Left ventricle myocardium inferior (tissue), 1 donor: ENCODE data around the gene BRS3. TPM values are rescaled to one million over a fixed set of nuclear protein-coding genes. Genes with fewer than 3 reads are reported as not detected.

Experiments
- DNase-seq: peaks from one replicate; pipeline ENCODE4 v3.0.0-alpha.2; 2020
- H3K27ac ChIP-seq: fragments of 200-600 bp; replicated peaks from 2 replicates; pipeline ENCODE4 v1.8.0; 2021
- H3K27me3 ChIP-seq: fragments of 200-600 bp; 2 replicates; pipeline ENCODE4 v1.8.0; 2021; ENCODE audit warnings: low read depth
- H3K36me3 ChIP-seq: fragments of 200-600 bp; 2 replicates; pipeline ENCODE4 v1.8.0; 2021
- H3K4me1 ChIP-seq: fragments of 200-600 bp; 2 replicates; pipeline ENCODE4 v1.8.0; 2021
- H3K4me3 ChIP-seq: fragments of 200-600 bp; 2 replicates; pipeline ENCODE4 v1.8.0; 2021; ENCODE audit warnings: mild to moderate bottlenecking, moderate library complexity
- H3K9me3 ChIP-seq: fragments of 200-600 bp; replicated peaks from 2 replicates; pipeline ENCODE4 v1.8.0; 2021
- intact Hi-C: fragments of 100-400 bp; cut with micrococcal nuclease; formaldehyde crosslinking; loops from one replicate; pipeline ENCODE4 v1.11.0; 2022
- total RNA-seq: library from RNA; stranded (reverse); fragmentation: NEBNext Ultra II Directional; extraction: Animal tissue kit (Norgen Biotek cat#: 25700); gene quantifications from one replicate; pipeline ENCODE4 v1.2.1, GENCODE V29; 2021
- TF ChIP-seq, protein P1 (sequence below): fragments of 200-600 bp; IDR thresholded peaks from 2 replicates; pipeline ENCODE4 v1.8.0; 2021; ENCODE audit warnings: antibody characterized with exemption, mild to moderate bottlenecking, borderline replicate concordance
- donor health status: DM: no; HTN: yes; CAD: no; lungs with severe emphysema.

Gene BRS3
- total RNA-seq, 1 donor from 2014 or later: not detected

DNA sequence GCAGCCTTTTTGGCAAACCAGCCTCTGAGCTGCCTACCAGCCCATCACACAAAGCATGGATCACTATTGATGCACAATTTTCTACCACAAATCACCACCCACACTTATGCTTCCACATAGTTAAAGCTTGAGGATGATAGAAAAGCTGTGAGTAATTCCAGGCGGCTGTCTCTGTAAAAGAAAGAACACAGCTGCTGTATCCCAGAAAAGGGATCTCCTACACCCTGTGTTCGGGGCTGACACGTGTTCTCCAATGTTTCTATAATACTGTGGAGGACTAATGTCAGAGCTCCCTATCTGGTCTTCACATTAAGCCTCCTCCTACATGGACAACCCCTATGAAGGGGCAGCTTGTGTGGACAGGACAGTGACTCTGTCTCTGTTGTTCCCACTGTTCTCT, 12.5 kb upstream of the BRS3 start:
- Histone ChIP-seq H3K36me3 (no peaks in the 10 kb centered on the region), H3K4me1 (no peaks in the 10 kb centered on the region), H3K27me3 (no peaks in the 10 kb centered on the region), H3K4me3 (no peak overlapping the region), H3K9me3 (no peaks in the 10 kb centered on the region), H3K27ac (no peak overlapping the region)
- no peak for DNase-seq
- intact Hi-C loops: no loop called here
- TF ChIP-seq, protein P1, sequence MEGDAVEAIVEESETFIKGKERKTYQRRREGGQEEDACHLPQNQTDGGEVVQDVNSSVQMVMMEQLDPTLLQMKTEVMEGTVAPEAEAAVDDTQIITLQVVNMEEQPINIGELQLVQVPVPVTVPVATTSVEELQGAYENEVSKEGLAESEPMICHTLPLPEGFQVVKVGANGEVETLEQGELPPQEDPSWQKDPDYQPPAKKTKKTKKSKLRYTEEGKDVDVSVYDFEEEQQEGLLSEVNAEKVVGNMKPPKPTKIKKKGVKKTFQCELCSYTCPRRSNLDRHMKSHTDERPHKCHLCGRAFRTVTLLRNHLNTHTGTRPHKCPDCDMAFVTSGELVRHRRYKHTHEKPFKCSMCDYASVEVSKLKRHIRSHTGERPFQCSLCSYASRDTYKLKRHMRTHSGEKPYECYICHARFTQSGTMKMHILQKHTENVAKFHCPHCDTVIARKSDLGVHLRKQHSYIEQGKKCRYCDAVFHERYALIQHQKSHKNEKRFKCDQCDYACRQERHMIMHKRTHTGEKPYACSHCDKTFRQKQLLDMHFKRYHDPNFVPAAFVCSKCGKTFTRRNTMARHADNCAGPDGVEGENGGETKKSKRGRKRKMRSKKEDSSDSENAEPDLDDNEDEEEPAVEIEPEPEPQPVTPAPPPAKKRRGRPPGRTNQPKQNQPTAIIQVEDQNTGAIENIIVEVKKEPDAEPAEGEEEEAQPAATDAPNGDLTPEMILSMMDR: no peak

DNA sequence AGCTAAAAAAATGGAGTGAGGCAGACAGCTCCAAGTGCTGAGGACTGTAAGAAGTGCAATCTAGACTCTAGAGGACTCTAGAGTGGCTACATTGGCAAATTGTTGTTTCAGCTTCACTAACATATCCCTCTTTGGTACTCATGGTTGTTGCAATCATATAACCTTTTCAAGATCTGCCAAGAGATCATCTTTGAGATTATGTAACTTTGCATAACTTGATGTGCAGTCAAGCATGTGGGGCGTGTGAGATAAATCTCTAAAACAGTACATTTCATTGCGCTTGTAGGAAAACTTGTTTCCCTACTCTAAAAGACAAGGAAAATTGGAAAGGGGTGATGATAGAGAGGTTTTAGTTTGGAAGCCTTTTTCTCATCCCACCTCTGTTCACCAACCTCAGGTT, 11.2 kb upstream of the BRS3 start:
- no peaks in the 10 kb centered on the region for H3K27me3 ChIP-seq
- H3K4me3 ChIP-seq: no peak overlapping the region
- H3K9me3 ChIP-seq: no peaks in the 10 kb centered on the region
- TF ChIP-seq, protein P1: no peak
- DNase-seq: no peak
- intact Hi-C loops: no loop called here
- H3K36me3 ChIP-seq: no peaks in the 10 kb centered on the region
- H3K27ac ChIP-seq: no peak overlapping the region
- no peaks in the 10 kb centered on the region for H3K4me1 ChIP-seq

DNA sequence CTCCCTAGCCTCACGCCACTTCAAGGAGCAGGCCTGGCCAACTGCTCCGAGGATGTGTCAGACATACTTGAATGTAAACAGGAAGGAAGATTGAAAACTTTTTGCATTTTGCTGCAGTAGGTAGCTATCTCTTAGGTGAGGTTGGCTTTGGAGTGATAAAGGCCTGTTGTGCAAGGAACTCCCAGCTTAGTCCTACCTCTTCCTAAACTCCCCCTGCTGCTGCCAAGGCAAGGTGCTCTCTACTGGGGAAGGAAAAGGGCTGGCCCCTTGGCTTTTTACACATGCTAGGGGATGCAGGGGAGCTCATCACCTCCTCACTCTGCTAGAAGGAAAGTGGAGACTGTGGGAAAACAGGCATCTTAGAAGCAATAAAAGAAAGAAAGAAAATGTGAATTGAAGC, 10.7 kb upstream of the BRS3 start:
- no peaks in the 10 kb centered on the region for H3K9me3 ChIP-seq
- intact Hi-C loops: no loop called here
- no peak overlapping the region for H3K4me3 ChIP-seq
- no peak overlapping the region for H3K27ac ChIP-seq
- no peaks in the 10 kb centered on the region for H3K27me3 ChIP-seq
- TF ChIP-seq, protein P1: no peak
- H3K4me1 ChIP-seq: no peaks in the 10 kb centered on the region
- no peaks in the 10 kb centered on the region for H3K36me3 ChIP-seq
- DNase-seq: no peak

DNA sequence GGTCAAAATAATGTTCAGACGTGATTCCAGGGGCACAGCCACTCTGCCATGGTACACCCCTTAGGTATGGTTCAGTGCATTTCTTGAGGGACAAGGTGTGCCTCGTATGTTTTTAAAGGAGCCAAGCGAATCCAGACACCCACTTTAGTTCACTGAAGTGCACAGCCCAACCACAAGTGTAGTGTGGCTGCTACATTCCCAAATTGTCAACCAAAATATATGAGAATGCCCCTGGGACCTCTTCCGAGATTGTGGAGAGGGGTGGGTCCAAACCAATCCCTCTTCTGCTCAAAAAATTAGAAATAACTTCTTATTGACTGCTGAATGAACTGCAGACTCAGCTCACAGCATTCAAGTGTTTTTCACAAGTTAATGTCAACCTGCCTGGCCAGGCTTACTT, 7.4 kb upstream of the BRS3 start:
- DNase-seq: no peak
- no peaks in the 10 kb centered on the region for H3K4me1 ChIP-seq
- intact Hi-C loops: no loop called here
- no peaks in the 10 kb centered on the region for H3K27me3 ChIP-seq
- H3K4me3 ChIP-seq: no peak overlapping the region
- H3K36me3 ChIP-seq: no peaks in the 10 kb centered on the region
- H3K27ac ChIP-seq: no peak overlapping the region
- TF ChIP-seq, protein P1: no peak
- no peaks in the 10 kb centered on the region for H3K9me3 ChIP-seq

DNA sequence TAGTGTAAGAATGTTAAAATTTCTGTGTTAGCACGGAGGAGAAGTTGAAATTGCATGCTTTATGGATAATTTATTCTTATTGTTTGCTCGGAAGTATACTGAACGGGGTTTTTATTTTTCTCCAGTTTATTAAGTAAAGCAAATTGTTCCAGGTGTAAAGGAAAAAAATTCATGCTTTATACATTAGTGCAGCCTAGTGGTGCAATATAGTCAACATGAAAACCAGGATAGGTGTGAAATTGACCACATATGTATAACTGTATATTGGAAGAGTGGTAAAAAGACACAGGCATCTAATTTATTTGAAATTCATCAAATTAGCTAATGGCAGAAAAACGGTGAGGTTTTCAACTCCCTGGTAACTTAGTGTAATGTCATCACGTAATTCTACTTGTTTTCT, 959 bp downstream of the BRS3 start:
- TF ChIP-seq, protein P1: no peak
- no peak for DNase-seq
- Histone ChIP-seq H3K27ac (no peak overlapping the region), H3K36me3 (no peaks in the 10 kb centered on the region), H3K4me1 (no peaks in the 10 kb centered on the region), H3K4me3 (no peak overlapping the region), H3K9me3 (no peaks in the 10 kb centered on the region), H3K27me3 (peaks cover 24% of the 10 kb centered on the region)
- intact Hi-C loops: no loop called here

DNA sequence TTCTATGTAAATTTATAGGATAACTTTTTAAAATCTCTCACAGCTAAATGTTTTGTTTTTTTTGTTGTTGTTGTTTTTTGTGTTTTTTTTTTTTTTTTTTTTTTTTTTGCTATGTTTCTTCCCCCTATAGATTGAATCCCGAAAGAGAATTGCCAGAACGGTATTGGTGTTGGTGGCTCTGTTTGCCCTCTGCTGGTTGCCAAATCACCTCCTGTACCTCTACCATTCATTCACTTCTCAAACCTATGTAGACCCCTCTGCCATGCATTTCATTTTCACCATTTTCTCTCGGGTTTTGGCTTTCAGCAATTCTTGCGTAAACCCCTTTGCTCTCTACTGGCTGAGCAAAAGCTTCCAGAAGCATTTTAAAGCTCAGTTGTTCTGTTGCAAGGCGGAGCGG, 4.1 kb downstream of the BRS3 start:
- Histone ChIP-seq H3K27ac (no peak overlapping the region), H3K9me3 (no peaks in the 10 kb centered on the region), H3K36me3 (no peaks in the 10 kb centered on the region), H3K27me3 (peaks cover 24% of the 10 kb centered on the region), H3K4me3 (no peak overlapping the region), H3K4me1 (peaks cover 6% of the 10 kb centered on the region)
- TF ChIP-seq, protein P1: no peak
- intact Hi-C loops: no loop called here
- DNase-seq: no peak
